Right lobe of liver (tissue), 4 donors: ENCODE results near the gene CRK.
"Not testable (repeated sequence)": the region's sequence is repeated elsewhere in the genome, so short reads cannot be mapped to it uniquely, and the experiment has no call there.

Source experiments
- CTCF ChIP-seq, 4 donors: fragments of 200-600 bp in 3 of 4; fragments of 450-650 bp in 1 of 4; IDR thresholded peaks; one replicate each; pipeline versions ENCODE4 v1.5.1 to v1.8.0; 2016 to 2022; ENCODE audit warnings: antibody characterized with exemption in 4 of 4, mild to moderate bottlenecking in 2 of 4
- POLR2A ChIP-seq: fragments of 450-650 bp; IDR thresholded peaks from one replicate; pipeline ENCODE4 v1.6.1; 2017; ENCODE audit warnings: antibody characterized with exemption, mild to moderate bottlenecking
- donor health status: DM: no; HTN: no; CAD: no.
- donor health status: DM: no; HTN: no; CAD: no.
- donor health status: DM: no; HTN: yes; CAD: no.

- TF ChIP-seq CTCF (IDR thresholded peaks at IDR 0.05); POLR2A: not testable (repeated sequence)
Observed at GRCh38 chr17:1445695-1446094, 10.3 kb downstream of the CRK start.
